Measurements from ENCODE around the gene OGFOD2. TPM values are rescaled to one million over a fixed set of nuclear protein-coding genes. Genes with fewer than 3 reads are reported as not detected.

OGFOD2 gene
- total and polyA plus RNA-seq, 9 of the 15 experiments (the other 6 are each of a cell fraction or from before 2014, with no cell fraction given), result 1.4 to 111 (median 18.5) TPM

GRCh38 chr12:122969676-122970075, 5.4 kb upstream of the OGFOD2 start:
- Histone ChIP-seq H3K9me3 (replicated peaks; ENCODE audit: control insufficient read depth, insufficient read depth, low read depth, low read length) (no peaks in the 10 kb centered on the region), H3K4me2 (ENCODE audit: insufficient read depth, low read length) (no peak overlapping the region), H3K9ac (ENCODE audit: insufficient read depth in 1 of 2, low read depth in 2 of 2, low read length in 2 of 2) (no peak overlapping the region), H3K79me2 (ENCODE audit: control insufficient read depth, insufficient read depth, low read length) (no peaks in the 10 kb centered on the region; the same call in 2 of the 3 replicates), H2AFZ (ENCODE audit: low read depth, low read length) (no peak overlapping the region), H3K4me1 (replicated peaks in 1 of 2; ENCODE audit: control insufficient read depth in 2 of 2, insufficient read depth in 2 of 2, low read length in 2 of 2) (peaks cover 8 to 29% of the 10 kb centered on the region in 2 experiments), H4K20me1 (replicated peaks; ENCODE audit: control insufficient read depth, insufficient read depth, low read length) (no peaks in the 10 kb centered on the region), H3K27me3 (ENCODE audit: control insufficient read depth in 2 of 2, insufficient read depth in 2 of 2, low read length in 2 of 2) (no peaks in the 10 kb centered on the region), H3K9me1 (ENCODE audit: control insufficient read depth, insufficient read depth, low read length) (no peaks in the 10 kb centered on the region), H3K36me3 (ENCODE audit: control insufficient read depth, insufficient read depth, low read length) (no peaks in the 10 kb centered on the region; the same call in 2 of the 3 replicates), H3K27ac (ENCODE audit: extremely low read depth, low read depth, low read length) (no peak overlapping the region), H3K4me3 (no peak overlapping the region)
- POLR2A ChIA-PET, result interaction anchor here (1.2 to 1.8 kb wide), 4 partner anchors 9 to 263 kb away, joined by 3 to 5 read pairs (median 4); partner anchors contain the start of genes MPHOSPH9 and MTRFR
- in situ Hi-C loops (cut with MboI) (no loop called here), intact Hi-C loops (cut with micrococcal nuclease) (no loop called here)
- ATAC-seq (no peak), FAIRE-seq (no peak), DNase-seq (ENCODE audit: extremely low read depth in 1 of 4, low spot score in 3 of 4) (no peak)
- CTCF ChIA-PET (ENCODE audit: low intra/inter-chr PET ratio), result no interaction called here
- WGBS (ENCODE audit: insufficient coverage, low coverage, missing lambda C conversion rate), result 17% methylated on average over 3 of the region's 4 CpGs
- no TSS peak for BruUV-seq (replicated peaks)
- no peak for TF ChIP-seq ZNF143 (CRISPR knock-in tag; IDR thresholded peaks at IDR 0.05)
- no peak for TF ChIP-seq SIRT6 (IDR thresholded peaks at IDR 0.05; ENCODE audit: low read depth, low read length)
- TF ChIP-seq GABPB1 (CRISPR knock-in tag; IDR thresholded peaks at IDR 0.05), result no peak
- no peak for TF ChIP-seq HIVEP1 (CRISPR knock-in tag; IDR thresholded peaks at IDR 0.05)

DNA sequence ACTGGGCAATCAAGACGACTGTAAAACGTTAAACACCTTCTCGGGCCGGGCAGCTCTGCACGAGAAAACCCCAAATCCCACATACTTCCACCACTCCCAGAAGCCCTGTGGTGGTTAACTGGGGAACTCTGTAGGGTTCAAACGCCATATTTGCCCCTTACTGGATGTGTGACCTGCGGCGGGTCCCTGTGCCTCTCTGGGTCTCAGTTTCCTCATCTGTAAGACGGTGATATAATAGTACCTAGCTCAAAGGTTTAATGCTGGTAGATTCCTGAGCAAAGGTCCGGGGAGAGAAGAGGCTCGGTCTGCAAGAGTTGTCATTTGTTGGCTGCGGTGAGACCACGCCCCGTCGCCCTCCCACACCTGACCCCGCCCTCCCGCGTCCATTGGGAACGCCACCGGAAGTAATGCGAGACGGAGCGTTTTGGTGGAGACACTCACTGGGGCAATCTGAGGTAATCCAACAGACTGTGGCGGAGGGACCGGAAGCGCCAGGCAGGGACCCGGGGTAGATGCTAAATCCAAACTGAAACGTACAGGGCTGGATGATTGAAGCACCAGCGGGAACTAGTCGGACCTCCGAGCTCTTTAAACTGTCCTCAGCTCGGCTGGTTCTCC, 661 bp upstream of the OGFOD2 start:
- Histone ChIP-seq H3K9me1 (ENCODE audit: control insufficient read depth, insufficient read depth, low read length) (no peaks in the 10 kb centered on the region), H3K27ac (ENCODE audit: extremely low read depth, low read depth, low read length) (peak overlapping the region; percentile 97), H2AFZ (ENCODE audit: low read depth, low read length) (peak overlapping the region; percentile 98), H4K20me1 (replicated peaks; ENCODE audit: control insufficient read depth, insufficient read depth, low read length) (no peaks in the 10 kb centered on the region; the same call in 1 of the 2 replicates), H3K4me1 (replicated peaks in 1 of 2; ENCODE audit: control insufficient read depth in 2 of 2, insufficient read depth in 2 of 2, low read length in 2 of 2) (peaks cover 11 to 38% of the 10 kb centered on the region in 2 experiments), H3K4me2 (ENCODE audit: insufficient read depth, low read length) (peak overlapping the region; percentile 100), H3K9me3 (replicated peaks; ENCODE audit: control insufficient read depth, insufficient read depth, low read depth, low read length) (no peaks in the 10 kb centered on the region), H3K4me3 (peak overlapping the region; percentile 66), H3K27me3 (ENCODE audit: control insufficient read depth in 2 of 2, insufficient read depth in 2 of 2, low read length in 2 of 2) (no peaks in the 10 kb centered on the region), H3K79me2 (ENCODE audit: control insufficient read depth, insufficient read depth, low read length) (peaks cover 28% of the 10 kb centered on the region), H3K9ac (ENCODE audit: insufficient read depth in 1 of 2, low read depth in 2 of 2, low read length in 2 of 2) (peak overlapping the region; percentile 94 to 98), H3K36me3 (ENCODE audit: control insufficient read depth, insufficient read depth, low read length) (peaks cover 32% of the 10 kb centered on the region; the same call in 2 of the 3 replicates)
- CTCF ChIA-PET (ENCODE audit: low intra/inter-chr PET ratio), result no interaction called here
- intact Hi-C loops (cut with micrococcal nuclease), result no loop called here
- POLR2A ChIA-PET, result interaction anchor here (0.7 to 3.2 kb wide), 9 partner anchors 10 to 259 kb away, joined by 3 to 22 read pairs (median 4); partner anchors contain the start of genes DENR, MPHOSPH9 and MTRFR
- ATAC-seq (peak; percentile 82), FAIRE-seq (peak; percentile 98), DNase-seq (ENCODE audit: extremely low read depth in 1 of 4, low spot score in 3 of 4) (peak; percentile 86 to 99 (median 89))
- 0% methylated on average over 30 of the region's 32 CpGs for WGBS (ENCODE audit: insufficient coverage, low coverage, missing lambda C conversion rate)
- TSS peak; percentile 89 for BruUV-seq (replicated peaks)
- in situ Hi-C loops (cut with MboI), result no loop called here
- TF ChIP-seq RCOR1 (IDR thresholded peaks at IDR 0.05; ENCODE audit: borderline replicate concordance in 1 of 2, low read depth in 2 of 2, low read length in 2 of 2), result peak in 1 of 2 experiments; percentile 34; a peak in 1 of 4 replicates

Measured in K562 (cell line).